Hematopoietic multipotent progenitor cell treated with erythropoietin and hydrocortisone succinate and interleukin-3 and kit ligand, for 6 days (in vitro differentiated cells): ENCODE measurements around the gene FLG2.
"Not testable (repeated sequence)": the region's sequence is repeated elsewhere in the genome, so short reads cannot be mapped to it uniquely, and the experiment has no call there.

Experiments used
- DNase-seq: peaks from one replicate; pipeline ENCODE4 v3.0.0-alpha.2; 2015

Gene FLG2

GRCh38 chr1:152309955-152310354 lies 49.9 kb downstream of the FLG2 start:
- no peak for DNase-seq

GRCh38 chr1:152309320-152309901 lies 50.4 kb downstream of the FLG2 start:
- not testable (repeated sequence) for DNase-seq

- not testable (repeated sequence) for DNase-seq
Observed at GRCh38 chr1:152308758-152309157, 51.0 kb downstream of the FLG2 start.

GRCh38 chr1:152307970-152308369 lies 51.8 kb downstream of the FLG2 start:
- not testable (repeated sequence) for DNase-seq

GRCh38 chr1:152306123-152306522 lies 53.7 kb downstream of the FLG2 start:
- not testable (repeated sequence) for DNase-seq

GRCh38 chr1:152304773-152305172 lies 55.0 kb downstream of the FLG2 start:
- not testable (repeated sequence) for DNase-seq

GRCh38 chr1:152303139-152303872 lies 56.5 kb downstream of the FLG2 start:
- not testable (repeated sequence) for DNase-seq
